ENCODE results near the gene TMEM51. TPM values are rescaled to one million over a fixed set of nuclear protein-coding genes. Genes with fewer than 3 reads are reported as not detected.

TMEM51 gene
- polyA plus RNA-seq, 1 donor (not counting 4 experiments of a cell fraction or from before 2014, with no cell fraction given), result 12.9 TPM

DNA sequence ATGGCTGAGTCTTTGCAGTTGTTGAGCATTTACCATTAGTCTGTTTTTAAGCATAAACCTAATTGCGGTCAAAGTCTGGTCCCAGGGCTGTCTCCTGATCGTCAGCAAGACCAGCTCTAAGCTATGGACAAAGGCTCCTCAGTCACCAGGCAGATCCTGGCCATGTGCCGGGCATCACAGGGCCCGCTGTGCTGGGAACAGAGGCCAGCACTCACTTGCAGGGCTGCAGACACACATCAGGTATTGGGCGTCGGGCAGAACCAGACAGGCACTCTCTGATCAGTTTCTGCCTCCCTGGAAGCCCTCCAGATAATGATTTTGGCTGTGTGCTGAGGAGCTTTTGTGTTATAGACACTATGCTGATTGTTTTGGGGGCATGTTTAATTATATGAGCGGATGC, 26.6 kb downstream of the TMEM51 start:
- FAIRE-seq (no peak), DNase-seq (ENCODE audit: low read depth, low spot score) (no peak)
- TF ChIP-seq, protein P1, sequence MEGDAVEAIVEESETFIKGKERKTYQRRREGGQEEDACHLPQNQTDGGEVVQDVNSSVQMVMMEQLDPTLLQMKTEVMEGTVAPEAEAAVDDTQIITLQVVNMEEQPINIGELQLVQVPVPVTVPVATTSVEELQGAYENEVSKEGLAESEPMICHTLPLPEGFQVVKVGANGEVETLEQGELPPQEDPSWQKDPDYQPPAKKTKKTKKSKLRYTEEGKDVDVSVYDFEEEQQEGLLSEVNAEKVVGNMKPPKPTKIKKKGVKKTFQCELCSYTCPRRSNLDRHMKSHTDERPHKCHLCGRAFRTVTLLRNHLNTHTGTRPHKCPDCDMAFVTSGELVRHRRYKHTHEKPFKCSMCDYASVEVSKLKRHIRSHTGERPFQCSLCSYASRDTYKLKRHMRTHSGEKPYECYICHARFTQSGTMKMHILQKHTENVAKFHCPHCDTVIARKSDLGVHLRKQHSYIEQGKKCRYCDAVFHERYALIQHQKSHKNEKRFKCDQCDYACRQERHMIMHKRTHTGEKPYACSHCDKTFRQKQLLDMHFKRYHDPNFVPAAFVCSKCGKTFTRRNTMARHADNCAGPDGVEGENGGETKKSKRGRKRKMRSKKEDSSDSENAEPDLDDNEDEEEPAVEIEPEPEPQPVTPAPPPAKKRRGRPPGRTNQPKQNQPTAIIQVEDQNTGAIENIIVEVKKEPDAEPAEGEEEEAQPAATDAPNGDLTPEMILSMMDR (optimal IDR thresholded peaks at IDR 0.05 in 1 of 3, IDR thresholded peaks at IDR 0.05 in 1 of 3, conservative IDR thresholded peaks at IDR 0.05 in 1 of 3; ENCODE audit: extremely low read depth in 1 of 3, insufficient read depth in 2 of 3, low read length in 3 of 3), result no peak
- TF ChIP-seq EZH2 (IDR thresholded peaks at IDR 0.05; ENCODE audit: low read length), result no peak
- dilution Hi-C loops (cut with MboI; ENCODE audit: extremely low pct_ligation_motif_present, low sequenced_read_pairs), result no loop called here
- Histone ChIP-seq H3K9me1 (ENCODE audit: control insufficient read depth, extremely low read depth, insufficient read depth, low read length) (peaks cover 2% of the 10 kb centered on the region), H3K4me2 (ENCODE audit: control insufficient read depth, extremely low read depth, insufficient read depth, low read depth, low read length) (no peak overlapping the region), H3K9me3 (ENCODE audit: control insufficient read depth, low read depth, low read length) (no peaks in the 10 kb centered on the region), H4K20me1 (ENCODE audit: control insufficient read depth, extremely low read depth, insufficient read depth, low read length) (no peaks in the 10 kb centered on the region), H3K36me3 (ENCODE audit: control insufficient read depth in 2 of 2, extremely low read depth in 1 of 2, insufficient read depth in 2 of 2, low read length in 2 of 2) (peaks cover 0 to 1% of the 10 kb centered on the region in 2 experiments), H3K27me3 (ENCODE audit: control insufficient read depth, extremely low read depth, insufficient read depth, low read length) (no peaks in the 10 kb centered on the region), H3K79me2 (ENCODE audit: control insufficient read depth, insufficient read depth, low read length) (peaks cover 52% of the 10 kb centered on the region), H3K4me1 (ENCODE audit: control insufficient read depth, extremely low read depth, insufficient read depth, low read length) (peaks cover 27% of the 10 kb centered on the region), H3K9ac (ENCODE audit: control insufficient read depth, extremely low read depth, insufficient read depth, low read length) (no peak overlapping the region), H2AFZ (ENCODE audit: control insufficient read depth, low read length) (no peak overlapping the region), H3K4me3 (ENCODE audit: control insufficient read depth in 2 of 3, extremely low read depth in 1 of 3, insufficient read depth in 2 of 3, low read depth in 1 of 3, low read length in 3 of 3) (no peak overlapping the region), H3K27ac (ENCODE audit: control insufficient read depth, insufficient read depth, low read length) (no peak overlapping the region)

- Histone ChIP-seq H3K4me3 (ENCODE audit: control insufficient read depth in 2 of 3, extremely low read depth in 1 of 3, insufficient read depth in 2 of 3, low read depth in 1 of 3, low read length in 3 of 3) (no peak overlapping the region), H3K4me2 (ENCODE audit: control insufficient read depth, extremely low read depth, insufficient read depth, low read depth, low read length) (no peak overlapping the region), H3K79me2 (ENCODE audit: control insufficient read depth, insufficient read depth, low read length) (peaks cover 59% of the 10 kb centered on the region), H3K4me1 (ENCODE audit: control insufficient read depth, extremely low read depth, insufficient read depth, low read length) (peaks cover 27% of the 10 kb centered on the region), H4K20me1 (ENCODE audit: control insufficient read depth, extremely low read depth, insufficient read depth, low read length) (peaks cover 4% of the 10 kb centered on the region), H3K36me3 (ENCODE audit: control insufficient read depth in 2 of 2, extremely low read depth in 1 of 2, insufficient read depth in 2 of 2, low read length in 2 of 2) (peaks cover 0 to 1% of the 10 kb centered on the region in 2 experiments), H3K9me1 (ENCODE audit: control insufficient read depth, extremely low read depth, insufficient read depth, low read length) (peaks cover 2% of the 10 kb centered on the region), H3K27ac (ENCODE audit: control insufficient read depth, insufficient read depth, low read length) (no peak overlapping the region), H3K9me3 (ENCODE audit: control insufficient read depth, low read depth, low read length) (no peaks in the 10 kb centered on the region), H2AFZ (ENCODE audit: control insufficient read depth, low read length) (no peak overlapping the region), H3K9ac (ENCODE audit: control insufficient read depth, extremely low read depth, insufficient read depth, low read length) (no peak overlapping the region), H3K27me3 (ENCODE audit: control insufficient read depth, extremely low read depth, insufficient read depth, low read length) (no peaks in the 10 kb centered on the region)
- TF ChIP-seq, protein P1 (optimal IDR thresholded peaks at IDR 0.05 in 1 of 3, IDR thresholded peaks at IDR 0.05 in 1 of 3, conservative IDR thresholded peaks at IDR 0.05 in 1 of 3; ENCODE audit: extremely low read depth in 1 of 3, insufficient read depth in 2 of 3, low read length in 3 of 3), result no peak
- no peak for TF ChIP-seq EZH2 (IDR thresholded peaks at IDR 0.05; ENCODE audit: low read length)
- dilution Hi-C loops (cut with MboI; ENCODE audit: extremely low pct_ligation_motif_present, low sequenced_read_pairs), result no loop called here
- FAIRE-seq, result no peak
- no peak for DNase-seq (ENCODE audit: low read depth, low spot score)
Measured at GRCh38 chr1:15180945-15181523, 27.5 kb downstream of the TMEM51 start.

Data from keratinocyte (primary cell).